ENCODE data around the gene BOD1L1. TPM values are rescaled to one million over a fixed set of nuclear protein-coding genes. Genes with fewer than 3 reads are reported as not detected.

The BOD1L1 gene
- total RNA-seq, result 55.2 TPM

DNA sequence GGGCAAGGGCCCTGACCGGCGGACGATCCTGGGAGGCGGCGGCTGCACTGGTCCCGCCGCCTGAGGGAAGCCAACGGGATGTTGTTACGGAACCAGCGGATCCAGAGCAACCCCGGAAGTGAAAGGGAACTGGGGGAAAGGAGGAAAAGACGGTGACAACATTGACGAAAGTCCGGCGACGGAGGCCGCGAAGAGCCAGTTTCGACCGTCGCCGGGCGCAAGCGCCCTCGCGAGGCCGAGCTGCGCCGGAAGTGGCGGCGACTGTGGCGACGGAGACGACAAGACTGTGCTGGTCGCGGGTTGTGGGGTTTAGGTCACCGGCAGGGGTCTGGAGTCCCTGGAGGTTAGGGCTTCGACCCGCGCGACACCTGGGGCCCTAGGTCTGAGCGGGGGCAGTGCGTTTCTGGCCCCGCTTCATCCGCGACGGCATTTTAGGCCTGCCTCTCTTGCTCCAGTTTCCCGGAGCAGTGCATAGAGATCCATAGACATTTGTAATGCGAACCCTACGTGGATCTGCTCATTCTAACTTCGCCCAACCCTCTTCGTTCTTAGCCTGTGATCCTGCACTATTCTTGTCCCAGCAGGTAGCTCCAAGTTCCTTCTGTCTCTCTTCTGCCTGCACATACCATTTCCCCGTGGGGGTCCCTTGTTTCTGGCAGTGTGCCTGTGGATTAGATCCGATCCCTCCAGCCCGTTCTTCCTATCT lies at the start of gene BOD1L1:
BOD1L1 (minus strand) TSS at position 120 of the 706 bp plus-strand sequence. CDS start 138 bp downstream, outside the sequence.
- intact Hi-C loops (cut with DNase I), result no loop called here
- peak; percentile 95 for DNase-seq (ENCODE audit: low spot score)
- peak; percentile 98 for ATAC-seq

DNA sequence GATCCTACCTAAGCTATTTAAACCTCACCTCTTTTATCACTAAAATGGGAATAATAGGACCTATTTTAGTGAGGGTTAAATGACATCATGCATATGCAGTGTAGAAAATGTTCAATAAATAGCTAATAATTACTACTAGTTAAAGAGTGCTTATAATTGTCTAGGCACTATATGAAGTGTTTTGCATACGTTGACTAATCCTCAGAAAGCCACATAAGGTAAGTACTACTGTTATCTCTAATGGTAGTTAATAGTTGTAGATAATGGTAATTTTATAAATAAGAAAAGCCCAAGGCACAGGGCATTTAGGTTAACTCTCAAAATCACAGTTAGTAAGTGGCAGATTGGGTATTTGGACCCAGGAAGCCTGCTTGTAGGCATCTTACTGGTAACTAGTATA lies 47.4 kb upstream of the BOD1L1 start:
- DNase-seq (ENCODE audit: low spot score), result no peak
- no peak for ATAC-seq
- intact Hi-C loops (cut with DNase I), result no loop called here

DNA sequence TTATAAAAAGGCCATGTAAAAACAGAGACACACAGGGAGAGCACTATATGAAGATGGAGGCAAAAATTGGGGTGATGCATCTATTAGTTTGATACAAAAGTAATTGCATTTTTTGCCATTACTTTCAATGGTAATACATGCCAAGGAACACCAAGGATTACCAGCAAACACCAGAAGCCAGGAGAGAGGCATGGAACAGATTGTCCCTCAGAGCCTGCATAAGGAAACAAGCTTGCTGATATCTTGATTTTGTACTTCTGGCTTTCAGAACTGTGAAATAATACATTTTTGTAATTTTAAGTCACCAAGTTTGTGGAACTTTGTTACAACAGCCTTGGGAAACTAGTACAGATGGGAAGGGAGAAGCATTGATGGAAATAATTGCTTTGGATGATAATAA lies 45.6 kb upstream of the BOD1L1 start:
- DNase-seq (ENCODE audit: low spot score) (no peak), ATAC-seq (no peak)
- intact Hi-C loops (cut with DNase I), result no loop called here

DNA sequence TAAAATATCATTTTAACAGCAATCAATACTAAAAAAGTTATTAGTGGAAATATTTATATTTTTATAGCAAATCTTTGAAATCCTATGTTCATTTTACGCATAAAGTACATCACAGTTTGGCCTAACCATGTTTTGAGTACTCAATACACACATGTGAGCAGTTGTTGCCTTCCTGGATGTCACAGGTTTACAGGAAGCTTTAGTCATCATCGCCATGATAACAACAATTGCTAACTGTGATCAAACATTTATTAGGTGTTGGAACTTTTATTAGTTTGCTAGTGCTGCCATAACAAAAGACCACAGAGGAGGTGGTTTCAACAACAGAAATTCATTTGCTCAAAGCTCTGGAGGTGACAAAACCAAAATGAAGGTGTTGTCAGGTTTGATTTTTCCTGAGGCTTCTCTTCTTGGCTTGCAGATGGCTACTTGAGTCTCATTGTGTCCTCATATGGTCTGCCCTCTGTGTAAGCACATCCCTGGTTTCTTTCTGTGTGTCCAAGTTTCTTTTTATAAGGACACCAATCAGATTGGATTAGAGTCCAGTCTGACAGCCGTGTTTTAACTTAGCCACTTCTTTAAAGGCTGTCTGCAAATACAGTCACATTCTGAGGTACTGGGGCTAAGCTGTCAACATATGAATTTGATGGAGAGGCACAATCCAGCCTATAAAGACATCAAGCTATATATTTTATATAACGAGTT lies 43.1 kb upstream of the BOD1L1 start:
- ATAC-seq, result no peak
- intact Hi-C loops (cut with DNase I), result no loop called here

DNA sequence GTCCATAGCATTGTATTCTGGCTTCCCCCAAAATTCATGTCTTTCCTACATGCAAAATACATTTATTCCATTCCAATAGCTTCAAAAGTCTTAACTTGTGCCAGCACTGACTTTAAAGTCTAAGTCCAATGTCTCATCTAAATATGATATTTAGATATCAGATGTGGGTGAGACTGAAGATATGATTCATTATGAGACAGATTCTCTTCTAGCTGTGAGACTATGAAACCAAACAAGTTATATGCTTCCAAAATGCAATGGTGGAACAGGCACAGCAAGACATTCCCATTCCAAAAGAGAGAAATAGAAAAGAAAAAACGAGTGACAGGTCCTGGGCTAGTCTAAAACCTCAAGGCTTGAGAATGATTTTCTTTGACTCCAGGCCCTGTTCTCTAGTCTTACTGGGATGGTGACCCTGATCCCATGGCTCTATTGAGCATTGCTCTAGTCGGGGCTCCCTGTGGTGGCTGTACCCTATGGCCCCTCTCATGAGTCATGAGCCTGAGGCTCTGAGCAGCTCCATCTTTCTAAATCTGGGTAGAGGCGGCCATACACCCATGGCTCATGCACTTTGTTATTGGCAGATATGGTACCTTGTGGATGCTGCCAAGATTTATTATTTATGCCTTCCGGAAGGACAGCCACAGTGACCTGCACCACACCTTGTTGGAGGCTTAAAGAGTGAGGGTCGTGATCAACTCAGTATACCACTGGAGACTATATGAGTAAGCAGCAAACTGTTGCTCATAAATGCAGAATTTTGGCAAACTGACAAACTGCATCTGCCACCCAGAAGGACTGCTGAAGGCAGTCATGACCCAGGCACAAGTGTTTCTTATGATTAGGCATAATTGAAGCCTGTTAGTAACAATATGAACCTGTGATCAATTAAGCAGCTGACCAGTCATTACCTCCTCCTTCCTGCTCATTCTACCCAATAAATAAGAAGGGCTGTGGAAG lies 38.5 kb upstream of the BOD1L1 start:
- no peak for DNase-seq (ENCODE audit: low spot score)
- no peak for ATAC-seq
- intact Hi-C loops (cut with DNase I), result no loop called here

More for the DNA sequence above, 43.1 kb upstream of the BOD1L1 start:
- DNase-seq (ENCODE audit: low spot score), result no peak

DNA sequence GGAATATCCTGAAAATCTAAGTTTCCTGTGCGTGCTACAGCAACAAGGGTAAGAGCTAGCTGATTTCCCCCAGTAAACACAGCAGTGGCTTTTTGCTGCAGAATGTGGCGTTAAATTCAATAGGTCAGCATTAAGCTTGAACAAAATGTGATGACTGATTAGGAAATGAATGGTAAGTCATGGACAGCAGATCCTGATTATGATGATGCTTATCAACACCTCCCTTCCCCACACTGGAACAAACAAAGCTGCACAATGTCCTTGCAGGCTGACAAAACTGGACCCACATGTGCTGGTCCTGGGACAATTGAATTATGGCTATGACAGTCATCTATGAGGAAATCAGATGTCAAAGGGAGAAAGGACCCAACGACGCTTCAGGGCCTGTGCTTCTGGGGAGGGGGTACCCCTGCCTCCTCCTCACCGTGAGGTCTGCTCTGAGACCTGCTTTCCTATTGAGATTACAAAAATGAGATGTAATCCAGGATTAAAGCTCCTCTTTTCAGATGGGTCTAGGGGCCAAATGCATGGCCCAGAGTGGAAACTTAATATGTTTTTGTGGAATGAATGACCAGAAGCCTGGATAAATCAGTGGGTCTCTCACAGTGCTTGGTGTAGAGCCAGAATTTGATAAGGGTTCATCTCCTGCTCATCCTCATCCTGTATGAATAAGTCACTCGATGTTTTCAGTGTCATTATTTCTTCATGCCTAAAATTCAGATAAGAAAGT lies 32.0 kb upstream of the BOD1L1 start:
- DNase-seq (ENCODE audit: low spot score) (no peak), ATAC-seq (no peak)
- intact Hi-C loops (cut with DNase I), result no loop called here

DNA sequence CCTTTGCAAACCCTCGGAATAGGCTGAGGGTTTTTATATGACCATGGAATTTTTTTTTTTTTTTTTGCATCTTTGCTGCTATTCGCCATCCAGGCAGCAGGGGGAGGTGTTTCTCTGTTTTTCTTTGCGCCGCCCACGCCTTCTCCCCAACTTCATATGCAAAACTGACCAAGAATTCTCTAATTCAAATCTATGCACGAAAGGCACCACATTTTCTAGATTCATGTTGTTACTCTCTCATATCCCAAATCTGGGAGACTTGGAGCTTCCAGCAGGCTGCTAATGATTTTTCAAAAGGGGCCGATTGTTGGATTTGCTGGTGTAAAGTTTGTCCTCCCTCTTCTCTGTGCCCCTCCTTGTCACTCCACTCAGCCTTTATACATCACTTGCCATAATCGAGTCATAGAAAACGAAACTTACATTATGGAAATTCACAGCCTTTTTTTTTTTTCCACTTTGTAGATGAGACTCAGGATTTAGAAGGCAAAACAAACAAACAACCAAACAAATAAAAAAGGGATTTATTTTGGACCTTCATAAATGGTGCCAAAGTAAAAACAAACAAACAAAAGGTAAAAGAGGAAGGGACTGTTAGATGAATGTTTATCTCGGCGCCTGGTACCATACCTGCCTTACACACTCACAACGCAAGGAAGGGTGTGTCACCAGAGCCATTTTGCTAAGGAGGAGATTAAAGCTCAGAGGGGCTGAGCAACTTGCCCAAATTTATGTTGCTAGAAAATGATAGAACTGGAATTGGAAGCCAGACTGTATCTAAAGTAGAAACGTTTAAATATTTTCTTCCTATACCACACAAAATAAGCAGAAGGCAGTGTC lies 29.3 kb upstream of the BOD1L1 start:
- intact Hi-C loops (cut with DNase I), result no loop called here
- DNase-seq (ENCODE audit: low spot score) (peak; percentile 78), ATAC-seq (no peak)

DNA sequence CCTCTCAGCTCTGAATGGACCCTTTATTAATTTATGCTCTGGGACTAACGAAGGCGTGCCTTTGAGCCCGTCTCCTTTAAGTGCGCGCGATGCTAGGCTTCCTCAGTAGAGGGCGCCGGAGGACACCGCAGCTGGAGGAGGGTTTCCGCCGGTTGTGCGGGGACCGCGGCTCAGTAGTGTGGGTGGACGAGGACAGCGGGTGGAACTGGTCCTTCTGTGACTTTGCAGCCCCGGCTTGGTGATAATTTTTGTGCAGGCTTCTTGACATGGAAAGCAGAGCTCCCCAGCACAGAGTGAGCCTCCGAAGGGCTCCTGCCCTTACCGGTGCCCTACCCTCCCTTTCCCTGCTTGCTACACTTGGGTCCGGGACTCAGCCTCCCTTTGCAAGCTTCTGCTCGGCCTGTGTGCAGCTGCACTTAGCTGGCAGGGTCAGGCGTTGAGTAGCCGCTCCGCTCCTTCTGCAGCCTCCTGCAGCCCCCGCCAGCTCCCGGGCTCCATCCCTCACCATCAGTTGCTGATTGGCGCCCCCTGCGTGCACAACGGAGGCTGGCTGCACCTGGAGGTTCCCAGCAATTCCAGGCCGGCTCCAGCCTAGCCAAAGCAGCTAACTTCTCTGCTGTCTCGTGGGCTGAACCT lies 26.8 kb upstream of the BOD1L1 start:
- DNase-seq (ENCODE audit: low spot score) (peak; percentile 89), ATAC-seq (peak; percentile 96)
- intact Hi-C loops (cut with DNase I), result no loop called here

DNA sequence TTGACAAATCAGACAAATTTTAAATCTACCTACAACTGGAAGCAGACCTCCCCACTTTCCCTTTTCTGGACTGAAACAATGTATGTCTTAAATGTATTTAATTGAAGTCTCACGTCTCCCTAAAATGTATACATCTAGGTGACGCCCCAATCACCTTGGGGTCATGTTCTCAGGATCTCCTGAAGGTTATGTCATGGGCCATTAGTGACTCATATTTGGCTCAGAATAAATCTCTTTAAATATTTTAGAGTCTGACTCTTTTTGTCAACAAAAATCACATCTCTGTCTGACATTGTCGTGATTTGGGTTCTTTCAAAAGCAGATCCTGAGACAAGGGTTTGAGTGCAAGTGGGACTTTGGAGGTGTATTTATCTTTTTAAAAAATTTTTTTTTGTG lies 26.2 kb upstream of the BOD1L1 start:
- DNase-seq (ENCODE audit: low spot score) (no peak), ATAC-seq (no peak)
- intact Hi-C loops (cut with DNase I), result no loop called here

DNA sequence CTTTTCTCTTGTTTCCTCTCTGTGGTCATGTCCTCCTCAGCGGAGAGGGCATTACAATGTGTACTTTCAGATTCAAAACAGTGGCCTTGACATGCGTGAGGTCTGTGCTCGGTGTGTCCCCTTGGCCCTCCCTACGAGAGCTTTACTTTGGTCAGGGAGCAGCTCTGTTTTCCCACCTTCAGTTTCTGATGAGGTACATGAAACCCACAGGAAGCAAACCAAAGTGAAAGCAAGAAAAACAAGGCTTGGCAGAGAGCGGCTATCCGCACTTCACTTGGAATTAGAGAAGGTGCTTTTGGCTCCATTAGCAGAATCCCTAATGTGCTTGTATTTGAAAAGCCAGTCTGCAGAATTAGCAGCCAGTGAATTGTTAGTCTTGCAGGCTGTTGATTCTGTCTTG lies 19.5 kb upstream of the BOD1L1 start:
- ATAC-seq (peak; percentile 43), DNase-seq (ENCODE audit: low spot score) (no peak)
- intact Hi-C loops (cut with DNase I), result no loop called here

DNA sequence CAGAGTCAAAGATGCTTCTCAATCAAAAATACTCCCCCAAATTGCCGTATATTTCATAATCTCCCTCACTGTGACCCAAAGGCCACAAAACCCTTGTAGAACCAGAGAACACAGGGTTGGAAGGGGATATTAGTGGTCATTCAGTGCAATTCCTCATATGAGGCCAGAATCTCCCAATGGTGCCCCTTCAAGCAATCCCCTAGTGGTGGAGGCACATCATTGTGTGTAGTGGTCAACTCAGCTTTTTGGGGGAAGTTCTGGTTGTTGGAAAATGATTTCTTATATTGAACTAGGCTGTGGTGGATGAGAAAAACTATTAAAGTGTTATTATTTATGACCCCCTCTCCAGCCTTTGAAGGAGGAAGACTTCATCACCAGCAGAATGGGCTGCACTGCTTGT lies 17.6 kb upstream of the BOD1L1 start:
- no peak for ATAC-seq
- intact Hi-C loops (cut with DNase I), result no loop called here

DNA sequence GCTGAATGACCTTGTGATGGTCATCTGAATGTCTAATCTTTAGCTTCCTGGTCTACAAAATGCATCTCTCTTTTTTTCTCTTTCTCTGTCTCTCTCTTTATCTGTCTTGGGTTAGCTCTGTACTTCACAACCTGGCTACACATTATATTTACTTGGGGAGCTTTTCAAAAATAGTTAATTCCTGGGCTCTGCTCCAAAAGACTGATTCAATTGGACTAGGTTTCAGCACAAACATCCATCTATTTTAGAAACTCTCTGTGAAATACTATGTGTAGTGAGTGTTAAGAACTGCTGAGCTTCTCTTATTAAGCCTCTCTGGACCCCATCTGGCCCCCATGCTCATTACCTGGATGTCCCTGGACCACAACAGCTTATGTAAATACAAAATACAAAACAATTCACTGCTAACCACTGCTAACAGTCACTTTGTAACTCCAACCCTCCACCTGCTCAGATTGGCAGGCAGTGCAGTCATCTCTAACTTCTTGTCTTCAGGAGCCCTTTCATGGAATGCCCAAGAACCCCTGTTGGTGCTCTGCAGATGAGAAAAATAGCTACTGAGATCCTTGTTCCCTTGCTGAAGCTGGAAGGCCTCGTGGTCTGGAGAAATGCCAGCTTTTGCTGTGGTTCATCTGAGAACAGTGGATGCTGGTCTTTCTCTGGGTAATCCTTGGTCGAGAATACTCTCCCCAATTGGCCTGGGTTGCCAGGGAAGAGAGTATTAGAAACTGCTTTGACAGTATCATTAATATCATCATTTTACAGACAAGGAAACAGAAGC lies 14.8 kb upstream of the BOD1L1 start:
- ATAC-seq (peak; percentile 76), DNase-seq (ENCODE audit: low spot score) (peak; percentile 70)
- intact Hi-C loops (cut with DNase I), result no loop called here

More for the DNA sequence above, 17.6 kb upstream of the BOD1L1 start:
- DNase-seq (ENCODE audit: low spot score), result no peak

DNA sequence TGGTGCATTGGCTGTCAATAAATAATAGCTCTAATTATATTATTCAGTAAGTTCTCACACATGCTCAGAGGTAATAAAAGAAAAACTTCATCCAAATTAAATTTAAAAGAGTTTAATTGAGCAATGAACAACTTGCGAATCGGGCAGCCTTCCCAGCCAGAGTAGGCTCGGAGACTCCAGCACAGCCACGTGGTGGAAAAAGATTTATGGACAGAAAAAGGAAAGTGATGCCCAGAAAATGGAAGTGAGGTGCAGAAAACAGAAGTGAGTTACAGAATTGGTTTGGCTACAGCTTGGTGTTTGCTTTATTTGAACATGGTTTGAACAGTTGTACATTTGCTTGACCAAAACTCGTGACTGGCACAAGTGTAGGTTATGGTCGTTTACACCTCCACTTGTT lies 13.6 kb upstream of the BOD1L1 start:
- intact Hi-C loops (cut with DNase I), result no loop called here
- peak; percentile 60 for ATAC-seq
- no peak for DNase-seq (ENCODE audit: low spot score)

DNA sequence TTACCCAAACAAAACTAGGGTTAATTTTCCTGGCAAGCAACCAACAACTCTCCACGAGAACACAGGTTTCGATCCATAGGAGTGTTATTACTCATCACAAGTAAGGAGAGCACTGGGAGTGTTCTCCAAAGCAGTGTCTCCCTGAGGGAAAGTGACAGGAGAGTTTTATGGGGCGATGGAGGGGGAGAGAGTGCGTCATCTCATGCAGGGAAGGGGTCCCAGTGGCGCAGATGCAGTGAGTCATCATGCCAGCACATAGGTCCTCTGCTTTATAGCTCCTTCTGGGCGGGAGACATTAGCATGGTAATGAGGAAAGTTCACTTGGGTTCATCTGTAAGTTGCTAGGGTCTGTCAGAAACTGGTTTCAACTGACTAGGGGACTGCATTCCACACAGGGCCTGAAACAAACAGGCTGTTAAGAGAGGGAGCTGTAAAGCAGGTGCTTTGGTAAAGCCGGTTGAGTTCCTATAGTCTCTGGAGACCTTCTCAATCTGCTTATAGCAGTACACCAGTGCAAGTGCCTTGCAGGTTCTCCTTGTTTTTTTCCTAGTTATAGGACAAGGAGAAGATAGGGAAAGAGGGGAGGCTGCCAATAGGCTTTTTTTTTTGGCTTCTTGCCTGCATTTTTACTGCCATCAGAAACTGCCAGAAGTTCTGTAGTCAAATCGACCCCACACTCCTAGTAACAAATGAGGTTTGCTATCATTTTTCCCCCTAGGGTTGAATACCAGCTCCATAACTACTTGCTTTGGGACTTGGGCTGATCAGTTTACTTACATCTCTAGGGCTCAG lies 12.8 kb upstream of the BOD1L1 start:
- intact Hi-C loops (cut with DNase I), result no loop called here
- ATAC-seq (peak; percentile 18), DNase-seq (ENCODE audit: low spot score) (no peak)

DNA sequence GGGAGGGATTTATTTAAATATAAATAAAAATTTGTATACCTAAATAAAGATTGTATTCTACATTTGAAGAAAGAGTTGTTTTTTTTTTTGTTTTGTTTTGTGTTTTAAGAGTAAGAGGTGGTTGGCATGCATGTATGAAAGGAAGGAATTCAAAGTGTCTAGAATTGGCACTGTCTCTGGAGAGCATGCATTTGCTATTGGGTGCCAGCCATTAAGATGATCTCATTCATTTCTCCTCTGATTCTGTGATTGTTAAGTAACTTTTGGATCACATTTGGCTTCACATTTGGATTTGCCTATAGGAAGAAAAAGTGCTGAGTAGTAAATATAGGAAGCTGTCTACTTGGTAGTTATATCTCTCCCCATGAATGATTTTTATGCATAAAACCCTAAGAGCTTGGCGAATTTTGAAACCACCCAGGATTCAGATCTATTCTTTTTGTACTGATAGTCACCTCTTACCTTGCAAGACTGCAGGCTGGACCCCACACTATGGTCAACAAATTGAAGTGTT lies 7.8 kb upstream of the BOD1L1 start:
- DNase-seq (ENCODE audit: low spot score) (no peak), ATAC-seq (no peak)
- intact Hi-C loops (cut with DNase I), result no loop called here

DNA sequence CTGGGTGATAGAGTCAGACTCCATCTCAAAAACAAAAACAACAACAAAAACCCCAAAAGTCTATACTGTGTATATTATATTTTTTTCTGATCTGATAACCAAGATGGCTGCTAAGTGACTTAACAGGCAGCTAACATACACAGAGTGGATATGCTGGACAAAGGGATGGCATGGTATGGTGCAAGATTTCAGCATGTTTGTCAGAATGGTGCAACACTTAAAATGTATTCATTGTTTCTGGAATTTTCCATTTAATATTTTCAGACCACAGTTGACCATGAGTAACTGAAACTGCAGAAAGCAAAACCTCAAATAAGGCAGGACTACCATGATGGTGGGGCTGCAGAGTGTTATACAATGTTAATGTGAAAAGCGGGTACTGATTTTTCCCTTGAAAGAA lies 6.1 kb upstream of the BOD1L1 start:
- no peak for DNase-seq (ENCODE audit: low spot score)
- no peak for ATAC-seq
- intact Hi-C loops (cut with DNase I), result no loop called here

Data from sciatic nerve (tissue), 2 donors.